GM10266 (cell line): Measurements from ENCODE around the gene NLN.
"Not testable (repeated sequence)": the region's sequence is repeated elsewhere in the genome, so short reads cannot be mapped to it uniquely, and the experiment has no call there.

ENCODE experiments used
- DNase-seq: peaks from one replicate; pipeline ENCODE4 v3.0.0; 2012; ENCODE audit errors: extremely low spot score
- CTCF ChIP-seq: IDR thresholded peaks from 2 replicates; pipeline ENCODE4 v1.5.1; 2012; ENCODE audit warnings: mild to moderate bottlenecking, low read depth; ENCODE audit not compliant: control insufficient read depth, insufficient read depth; ENCODE audit errors: missing control alignments

Gene NLN

GRCh38 chr5:65721720-65722574 lies at the start of gene NLN, which contains the start of gene SGTB:
Gene NLN, plus strand, starts transcription at chr5:65722205. Its CDS starts 169 bp downstream, at chr5:65722374.
Gene SGTB, minus strand, starts transcription at chr5:65722109. Its CDS starts 1,302 bp downstream, at chr5:65720807.
- peak; percentile 97 for DNase-seq
- no peak for TF ChIP-seq CTCF

- TF ChIP-seq CTCF = no peak
- no peak for DNase-seq
These were observed 49.2 kb upstream of the NLN start for GRCh38 chr5:65672796-65673195.

GRCh38 chr5:65674749-65675148 lies 47.3 kb upstream of the NLN start:
- TF ChIP-seq CTCF = no peak
- DNase-seq = no peak

GRCh38 chr5:65676056-65676455 lies 45.9 kb upstream of the NLN start:
- DNase-seq = not testable (repeated sequence)

- no peak for DNase-seq
- no peak for TF ChIP-seq CTCF
These were observed 39.9 kb upstream of the NLN start for GRCh38 chr5:65682148-65682547.

GRCh38 chr5:65693121-65693520 lies 28.9 kb upstream of the NLN start:
- TF ChIP-seq CTCF = no peak
- no peak for DNase-seq

- DNase-seq = peak; percentile 16
- no peak for TF ChIP-seq CTCF
These were observed 26.7 kb upstream of the NLN start for GRCh38 chr5:65695162-65695755.
